HuH-7.5 (cell line): ENCODE measurements around the gene LRRC28.

ENCODE experiments used
- DNase-seq: peaks from one replicate; pipeline ENCODE4 v3.0.0; 2011; ENCODE audit warnings: low spot score

Gene LRRC28

DNA sequence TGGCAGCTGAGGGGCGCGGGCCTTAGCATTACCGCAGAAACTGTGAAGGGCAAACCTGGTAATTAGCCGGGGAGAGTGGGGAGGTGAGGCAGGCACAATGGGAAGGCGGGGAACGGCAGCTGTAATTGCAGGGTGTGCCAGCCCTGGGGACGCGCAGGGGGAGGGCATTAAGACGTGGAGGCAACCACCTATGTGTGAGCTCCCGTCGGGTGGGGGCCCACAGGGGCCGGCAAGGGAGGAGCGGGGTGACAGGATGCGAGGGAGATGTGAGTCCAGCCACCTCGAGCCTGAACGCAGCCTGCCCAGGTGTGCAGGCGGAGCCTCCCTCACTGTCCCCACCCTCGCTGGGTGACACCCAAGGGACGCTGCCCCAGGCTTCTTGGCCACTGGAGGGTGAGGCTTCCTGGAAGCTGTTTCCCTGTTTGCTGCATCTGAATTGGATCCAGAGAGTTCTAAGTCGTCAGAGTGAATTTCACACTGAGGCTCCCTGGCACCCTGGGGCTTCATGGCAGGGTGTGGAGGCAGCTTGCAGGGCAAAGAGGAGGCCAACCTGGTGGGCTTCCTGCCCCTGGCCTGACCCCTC is 183.9 kb downstream of the LRRC28 start:
- DNase-seq, result no peak

DNA sequence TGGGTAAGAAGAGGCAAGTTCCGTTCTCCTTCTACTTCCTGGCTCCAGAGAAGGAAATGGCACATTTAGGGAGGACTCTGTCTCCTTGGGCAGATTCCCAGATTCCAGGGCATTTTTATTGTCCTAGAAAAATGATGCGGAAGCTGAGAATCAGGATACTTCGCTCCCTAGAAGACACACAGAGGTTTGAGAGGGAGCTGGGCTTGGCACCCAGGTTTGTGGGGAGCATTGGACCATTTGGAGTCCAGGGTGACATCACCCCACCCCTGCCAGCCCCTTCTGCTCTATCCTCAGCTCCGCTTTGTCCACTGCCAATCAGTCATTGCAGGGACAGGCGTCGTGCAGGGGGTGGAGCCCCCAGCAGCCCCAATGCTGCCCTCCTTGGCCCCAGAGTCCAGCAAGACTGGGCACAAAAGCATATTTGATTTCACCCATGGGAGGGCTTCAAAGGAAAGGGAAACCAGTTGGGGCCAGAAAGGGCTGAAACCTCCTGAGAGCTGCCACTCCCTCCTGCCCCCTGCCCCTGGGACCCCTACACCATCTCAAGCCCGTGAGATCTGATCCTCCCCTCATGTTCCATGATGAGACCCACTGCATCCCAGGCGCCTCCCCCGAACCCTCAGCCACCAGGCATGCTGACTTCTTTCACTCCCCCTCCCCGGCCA is 184.7 kb downstream of the LRRC28 start:
- no peak for DNase-seq

DNA sequence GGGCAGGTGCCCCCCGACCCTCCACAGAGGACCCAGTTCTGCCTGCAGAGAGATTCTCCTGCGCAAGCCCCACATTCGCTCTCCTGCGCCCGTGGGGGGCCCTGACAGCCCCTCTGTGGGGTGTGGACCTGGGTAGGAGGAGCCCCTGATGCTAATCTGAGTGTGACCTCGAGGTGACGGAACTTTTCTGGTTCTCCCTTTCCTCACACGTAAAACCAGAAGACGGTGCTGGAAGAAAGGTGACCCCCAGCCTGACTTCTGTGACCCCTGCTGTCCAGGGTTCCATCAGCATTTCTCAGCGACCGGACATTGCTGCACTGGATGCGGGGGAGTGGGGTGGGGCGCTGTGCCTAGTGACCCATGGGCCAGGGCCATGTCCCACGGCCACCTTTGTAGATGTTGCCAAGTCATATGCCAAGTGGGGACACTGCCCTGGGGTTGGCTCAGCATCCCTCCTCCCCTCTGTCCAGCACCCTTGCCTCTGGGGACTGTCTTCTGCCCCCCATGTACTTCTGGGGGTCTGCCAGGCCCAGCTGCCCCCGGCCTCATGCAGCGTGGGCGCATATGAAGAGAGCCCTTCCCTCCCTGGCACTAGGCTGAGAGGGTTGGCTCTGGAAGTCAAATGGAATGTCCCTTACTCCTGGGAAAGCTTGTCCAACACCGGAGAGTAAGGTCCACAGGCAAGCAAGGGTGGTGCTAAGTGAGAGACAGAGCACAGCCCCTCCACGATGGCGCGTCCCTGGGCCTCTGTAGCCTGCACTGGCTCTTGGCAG is 185.4 kb downstream of the LRRC28 start:
- no peak for DNase-seq

DNA sequence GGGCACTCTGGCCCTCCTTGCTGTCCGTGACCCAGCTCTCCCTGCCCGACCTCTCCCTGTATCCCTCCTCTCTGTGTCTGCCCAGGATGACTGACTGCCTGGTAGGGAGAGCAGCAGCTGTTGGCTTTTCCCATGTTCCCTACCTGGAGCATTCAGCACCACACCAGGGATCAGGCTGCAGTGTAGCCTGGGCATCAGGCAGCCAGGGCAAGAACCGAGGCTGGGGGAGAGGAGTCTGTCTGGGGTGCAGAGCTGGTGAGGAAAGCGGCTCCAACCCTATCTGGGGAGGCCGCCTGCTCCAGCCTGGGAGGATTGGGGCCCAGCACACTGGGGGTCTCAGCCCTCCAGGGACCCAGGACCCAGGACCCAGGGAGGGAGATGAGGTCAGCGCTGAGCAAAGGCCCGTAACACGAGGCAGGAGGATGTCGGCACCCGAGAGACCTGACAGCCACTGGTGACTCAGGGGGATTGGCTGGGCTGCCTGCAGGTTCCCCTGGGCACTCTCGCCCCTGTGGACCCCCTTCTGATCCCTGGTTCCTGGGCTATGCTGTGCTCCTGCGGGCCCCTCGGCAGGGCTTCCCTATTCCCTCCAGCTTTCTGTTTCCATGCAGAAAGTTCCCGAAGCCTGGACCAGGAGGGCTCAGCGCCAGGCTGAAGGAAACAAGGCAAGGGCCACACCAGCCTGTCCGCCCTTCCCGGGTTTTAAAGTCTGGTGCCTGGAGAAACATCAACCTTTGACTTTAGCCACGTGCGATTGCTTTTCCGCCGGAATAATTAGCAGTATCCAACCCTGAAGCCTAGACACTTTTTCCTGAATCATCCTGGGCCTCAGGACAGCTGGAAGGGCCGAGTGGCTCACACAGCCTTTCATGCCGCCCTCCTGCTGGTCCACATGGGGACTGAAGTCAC is 186.3 kb downstream of the LRRC28 start:
- DNase-seq, result no peak

DNA sequence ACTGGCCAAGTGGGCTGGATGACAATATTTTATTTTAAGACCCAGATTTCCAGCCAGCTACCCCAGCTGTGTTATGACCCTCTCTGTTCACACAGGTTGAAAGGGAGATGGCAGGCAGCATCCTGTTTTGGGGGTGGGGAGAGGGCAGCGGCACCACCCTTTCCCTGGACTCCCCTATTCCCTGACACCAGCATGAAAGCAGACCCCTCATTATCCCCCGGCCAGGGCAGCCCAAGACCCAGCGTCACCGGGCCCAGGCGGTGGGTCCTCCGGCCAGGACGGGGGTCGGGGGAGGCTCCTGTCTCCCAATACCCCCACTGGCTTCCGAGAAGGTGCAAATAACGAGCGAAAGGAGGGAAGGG is 186.9 kb downstream of the LRRC28 start:
- DNase-seq, result no peak

DNA sequence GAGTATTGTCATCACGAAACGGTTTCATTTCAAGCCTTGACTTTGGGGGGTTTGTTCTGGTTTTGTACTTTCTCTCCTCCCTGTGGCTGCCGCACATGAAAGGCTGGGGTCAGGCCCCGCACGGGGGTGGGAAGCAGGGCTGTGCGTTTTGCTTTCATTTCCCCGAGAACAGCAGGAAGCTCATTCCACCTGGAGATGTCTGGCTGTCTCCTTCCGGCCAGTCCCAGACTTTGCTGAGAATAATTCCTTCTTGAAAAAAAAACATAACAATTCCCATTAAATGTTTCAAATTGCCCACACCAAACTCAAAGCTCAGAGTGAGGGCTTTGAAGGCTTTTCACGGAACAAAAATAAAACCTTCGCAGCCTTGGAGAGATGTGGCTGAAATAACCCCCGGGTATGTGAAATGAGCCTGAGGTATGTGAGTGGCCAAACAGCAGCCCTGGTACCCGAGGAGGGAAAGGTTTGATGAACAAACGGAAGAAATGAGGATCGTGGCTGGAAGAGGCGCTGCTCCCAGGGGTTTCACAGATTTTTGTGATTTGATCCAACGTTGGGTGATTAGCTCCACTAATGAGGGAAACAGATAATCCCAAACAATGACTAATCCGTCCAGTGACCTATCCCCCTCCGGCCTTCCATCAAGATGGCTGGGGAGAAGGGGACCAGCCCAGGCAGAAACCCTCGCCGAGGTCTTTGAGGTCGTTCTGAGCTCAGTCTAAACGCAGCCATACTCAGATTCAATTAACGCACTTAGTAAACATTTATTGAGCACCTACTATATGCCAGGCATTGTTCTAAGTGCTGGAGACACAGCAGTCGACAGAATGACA is 187.6 kb downstream of the LRRC28 start:
- DNase-seq, result no peak

DNA sequence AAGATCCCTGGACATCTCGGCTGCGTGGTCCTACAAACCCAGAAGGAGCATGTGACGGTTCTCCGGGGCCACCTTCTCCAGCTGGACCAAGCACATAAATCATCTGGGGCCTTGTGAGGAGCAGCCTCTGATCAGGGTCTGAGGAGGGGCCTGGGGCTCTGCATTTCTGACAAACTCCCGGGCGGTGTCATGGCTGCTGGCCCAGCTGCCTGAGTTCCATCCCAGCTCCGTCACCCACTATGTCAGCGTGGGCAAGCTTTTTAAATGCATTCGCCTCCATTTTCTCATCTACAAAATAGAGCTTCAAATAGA is 188.2 kb downstream of the LRRC28 start:
- no peak for DNase-seq

DNA sequence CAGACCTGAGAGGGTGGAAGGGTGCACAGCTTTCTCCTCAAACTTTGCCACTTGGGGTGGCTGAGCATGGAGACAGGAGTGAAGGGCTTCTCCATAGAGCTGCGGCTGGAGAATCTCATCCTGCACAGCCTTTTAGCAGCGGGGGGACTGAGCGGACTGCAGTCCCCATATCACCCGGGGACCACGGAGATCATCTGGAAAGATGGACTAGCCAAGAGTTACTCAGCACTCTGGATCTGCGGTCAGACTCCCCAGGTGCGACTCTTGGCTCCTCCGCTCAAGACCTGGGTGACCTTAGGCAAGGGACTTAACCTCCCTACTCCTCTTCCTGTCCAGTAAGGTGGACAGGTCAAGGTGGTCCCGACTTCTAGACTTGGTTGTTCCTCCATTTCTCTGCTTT is 188.7 kb downstream of the LRRC28 start:
- no peak for DNase-seq
